ENCODE results near the gene USP21. TPM values are rescaled to one million over a fixed set of nuclear protein-coding genes. Genes with fewer than 3 reads are reported as not detected.
A peak's percentile ranks its signal among the peaks of the same experiment; 100 is the strongest.

USP21 gene
- total and polyA plus RNA-seq, 9 of the 15 experiments (the other 6 are each of a cell fraction or from before 2014, with no cell fraction given): 4.9 to 52.4 (median 21.6) TPM

GRCh38 chr1:161159087-161159912 is at the start of gene USP21 (continued):
- TF ChIP-seq ZBTB26 (CRISPR knock-in tag; IDR thresholded peaks at IDR 0.05) (no peak; the same call in 1 of the 2 replicates), BDP1 (IDR thresholded peaks at IDR 0.05; ENCODE audit: insufficient read depth, insufficient read length) (no peak), MTF1 (CRISPR knock-in tag; IDR thresholded peaks at IDR 0.05; ENCODE audit: borderline replicate concordance) (no peak), MEIS2 (IDR thresholded peaks at IDR 0.05; ENCODE audit: partially characterized antibody) (peak; percentile 93), ZNF232 (CRISPR knock-in tag; IDR thresholded peaks at IDR 0.05) (no peak), TCF3 (CRISPR knock-in tag; IDR thresholded peaks at IDR 0.05) (no peak), VEZF1 (CRISPR knock-in tag; IDR thresholded peaks at IDR 0.05) (peak; percentile 92), ZNF778 (CRISPR knock-in tag; IDR thresholded peaks at IDR 0.05) (no peak), SP2 (IDR thresholded peaks at IDR 0.05; ENCODE audit: extremely low read depth, low read depth, low read length, poor library complexity, severe bottlenecking) (no peak), ZBTB12 (CRISPR knock-in tag; IDR thresholded peaks at IDR 0.05) (no peak), FOXP1 (CRISPR knock-in tag; IDR thresholded peaks at IDR 0.05) (peak; percentile 27; the same call in 1 of the 2 replicates), ZFX (CRISPR knock-in tag; IDR thresholded peaks at IDR 0.05) (peak; percentile 64), ZNF274 (IDR thresholded peaks at IDR 0.05; ENCODE audit: borderline replicate concordance, low read depth, low read length) (no peak), ZFP91 (CRISPR knock-in tag; IDR thresholded peaks at IDR 0.05) (no peak), TAF7 (tag; IDR thresholded peaks at IDR 0.05) (peak; percentile 95), SIX5 (IDR thresholded peaks at IDR 0.05; ENCODE audit: borderline replicate concordance in 1 of 2, insufficient read depth in 1 of 2, low read depth in 1 of 2, low read length in 2 of 2) (peak; percentile 34 to 38; a peak in 2 of 4 replicates), NFRKB (IDR thresholded peaks at IDR 0.05; ENCODE audit: low read depth) (peak; percentile 94), FOSL1 (tag; conservative IDR thresholded peaks at IDR 0.05) (no peak), SRSF7 (optimal IDR thresholded peaks at IDR 0.05; ENCODE audit: low read depth, low read length) (no peak), EGR1 (conservative IDR thresholded peaks at IDR 0.05) (peak; percentile 76), GMEB1 (CRISPR knock-in tag; IDR thresholded peaks at IDR 0.05) (peak; percentile 34; the same call in 1 of the 2 replicates)
